G401.6 (cell line): ENCODE results near the gene DNM2.
"Not testable (repeated sequence)": the region's sequence is repeated elsewhere in the genome, so short reads cannot be mapped to it uniquely, and the experiment has no call there.

Source experiments
- FAIRE-seq: peaks from 2 replicates; lab custom pipeline; 2012; peaks lifted over from hg19 to GRCh38; lab: Jason Lieb, UNC

Gene DNM2

DNA sequence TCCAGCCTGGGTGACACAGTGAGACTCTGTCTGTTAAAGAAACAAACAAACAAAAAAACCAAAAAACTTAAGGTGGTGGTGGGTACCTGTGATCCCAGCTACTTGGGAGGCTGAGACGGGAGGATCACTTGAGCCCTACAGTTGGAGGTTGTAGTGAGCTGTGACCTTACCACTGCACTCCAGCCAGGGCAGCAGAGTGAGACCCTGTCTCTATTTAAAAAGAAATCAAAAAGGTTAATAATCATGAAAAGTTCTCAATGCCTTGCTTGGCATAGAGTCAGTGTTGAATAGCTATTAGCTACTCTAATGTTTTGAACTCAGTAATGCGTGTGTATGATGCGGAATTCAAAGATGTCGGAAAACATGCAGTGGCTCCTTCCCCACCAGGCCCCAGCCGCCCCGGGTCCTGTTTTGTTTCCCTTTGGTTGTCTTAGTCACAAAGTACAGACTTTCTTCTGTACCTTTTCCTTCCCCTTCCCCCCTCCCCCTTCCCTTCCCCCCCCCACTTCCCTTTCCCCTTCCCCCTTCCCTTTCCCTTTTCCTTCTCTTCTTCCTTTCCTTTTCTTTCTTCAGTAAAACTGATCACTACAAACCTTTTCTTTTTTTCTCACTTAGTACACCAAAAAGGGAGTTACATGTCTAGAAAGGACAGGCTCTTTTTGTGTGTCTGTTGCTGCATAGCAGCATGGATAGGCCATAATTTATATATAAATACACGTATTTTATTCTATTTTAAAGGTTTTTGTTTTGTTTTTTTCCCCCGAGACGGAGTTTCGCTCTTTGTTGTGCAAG, 35.2 kb downstream of the DNM2 start:
- no peak for FAIRE-seq

DNA sequence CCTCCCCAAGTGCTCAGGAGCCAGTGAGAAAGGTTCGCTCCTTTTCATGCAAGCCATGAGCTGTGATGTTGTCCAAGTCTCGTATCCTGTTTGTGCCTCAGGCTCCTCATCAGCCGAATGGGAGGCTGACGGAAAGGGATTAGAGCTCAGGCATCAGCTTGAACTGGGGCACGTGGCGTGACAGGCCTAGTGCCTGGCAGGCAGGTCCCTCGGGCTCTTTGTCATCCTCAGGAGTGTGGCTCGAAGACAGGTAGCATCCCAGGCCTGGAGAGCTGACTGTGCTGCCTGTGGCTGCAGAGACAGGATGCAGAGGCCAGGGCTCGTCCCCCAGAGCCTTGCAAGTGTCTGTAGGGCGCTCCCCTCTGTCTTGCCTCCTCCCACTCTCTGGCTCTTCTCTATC, 38.5 kb downstream of the DNM2 start:
- no peak for FAIRE-seq

DNA sequence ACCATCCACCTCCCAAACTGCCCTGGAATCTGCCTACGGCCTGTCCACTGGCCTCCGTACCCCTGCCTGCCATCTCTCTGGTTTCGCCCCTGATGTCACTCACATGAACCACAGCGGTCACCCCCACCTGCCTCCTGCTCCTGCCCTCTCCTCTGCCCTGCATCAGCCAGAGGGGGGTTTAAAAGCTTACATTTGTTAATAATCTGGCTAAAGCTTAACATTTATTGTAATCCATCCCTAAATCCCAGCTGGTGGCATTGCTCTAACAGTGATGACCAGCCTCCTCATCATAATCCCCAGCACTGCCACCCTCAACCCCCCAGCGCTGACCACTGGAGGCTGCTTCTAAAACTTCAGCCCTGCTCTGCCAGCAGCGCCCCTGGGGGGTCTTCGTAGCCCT, 38.9 kb downstream of the DNM2 start:
- no peak for FAIRE-seq

DNA sequence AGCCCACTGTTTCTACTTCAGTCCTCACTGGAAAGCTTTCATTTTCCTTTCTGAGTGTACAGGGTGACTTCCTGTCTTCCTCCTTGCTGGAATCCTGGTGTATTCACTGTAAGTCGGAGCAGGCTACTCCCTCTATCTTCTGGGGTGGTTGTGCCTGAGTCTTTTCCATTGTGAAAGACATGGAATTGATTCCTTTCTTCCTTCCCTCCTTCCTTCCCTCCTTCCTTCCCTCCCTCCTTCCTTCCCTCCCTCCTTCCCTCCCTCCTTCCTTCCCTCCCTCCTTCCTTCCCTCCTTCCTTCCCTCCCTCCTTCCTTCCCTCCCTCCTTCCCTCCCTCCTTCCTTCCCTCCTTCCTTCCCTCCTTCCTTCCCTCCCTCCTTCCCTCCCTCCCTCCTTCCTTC, 40.2 kb downstream of the DNM2 start:
- not testable (repeated sequence) for FAIRE-seq

DNA sequence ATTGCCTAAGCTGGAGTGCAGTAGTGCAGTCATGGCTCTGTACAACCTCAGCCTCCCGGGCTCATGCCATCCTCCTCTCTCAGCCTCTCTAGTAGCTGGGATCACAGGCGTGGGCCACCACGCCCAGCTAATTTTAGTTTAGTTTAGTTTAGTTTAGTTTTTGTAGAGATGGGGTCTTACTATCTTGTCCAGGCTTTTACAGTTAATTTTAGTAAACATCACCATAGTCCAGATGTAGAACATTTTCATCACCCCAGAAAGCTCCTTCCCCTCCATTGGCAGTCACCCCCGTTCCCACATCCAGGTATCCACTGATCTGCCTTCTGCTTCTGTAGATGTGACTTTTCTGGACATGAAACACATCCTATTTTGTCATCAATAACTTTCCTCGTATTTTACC, 41.1 kb downstream of the DNM2 start:
- no peak for FAIRE-seq

DNA sequence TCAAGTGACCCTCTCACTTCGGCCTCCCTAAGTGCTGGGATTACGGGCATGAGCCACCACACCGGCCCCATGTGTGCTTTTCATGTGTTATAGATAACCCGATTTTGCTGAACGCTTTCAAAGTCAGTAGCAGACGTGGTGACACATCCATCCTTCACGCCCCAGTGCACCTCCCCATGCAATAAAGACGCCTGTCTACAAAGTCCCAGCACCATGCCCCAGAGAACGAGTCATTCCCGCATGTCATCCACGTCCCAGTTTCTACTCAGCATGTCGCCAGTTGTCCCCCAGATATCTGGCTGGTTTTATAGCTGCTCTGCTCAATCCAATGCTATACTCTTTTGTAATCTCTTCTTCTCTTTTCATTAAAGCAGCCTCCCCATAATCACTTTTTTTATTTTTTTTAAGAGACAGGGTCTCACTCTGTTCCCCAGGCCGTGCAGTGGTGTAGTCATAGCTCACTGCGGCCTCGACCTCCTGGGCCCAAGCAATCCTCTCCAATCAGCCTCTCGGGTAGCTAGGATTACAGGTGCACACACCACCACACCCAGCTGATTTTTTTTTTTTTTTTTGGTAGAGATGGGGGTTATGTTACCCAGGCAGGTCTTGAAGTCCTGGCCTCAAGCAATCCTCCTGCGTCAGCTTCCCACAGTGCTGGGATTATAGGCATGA, 42.5 kb downstream of the DNM2 start:
- FAIRE-seq = no peak

DNA sequence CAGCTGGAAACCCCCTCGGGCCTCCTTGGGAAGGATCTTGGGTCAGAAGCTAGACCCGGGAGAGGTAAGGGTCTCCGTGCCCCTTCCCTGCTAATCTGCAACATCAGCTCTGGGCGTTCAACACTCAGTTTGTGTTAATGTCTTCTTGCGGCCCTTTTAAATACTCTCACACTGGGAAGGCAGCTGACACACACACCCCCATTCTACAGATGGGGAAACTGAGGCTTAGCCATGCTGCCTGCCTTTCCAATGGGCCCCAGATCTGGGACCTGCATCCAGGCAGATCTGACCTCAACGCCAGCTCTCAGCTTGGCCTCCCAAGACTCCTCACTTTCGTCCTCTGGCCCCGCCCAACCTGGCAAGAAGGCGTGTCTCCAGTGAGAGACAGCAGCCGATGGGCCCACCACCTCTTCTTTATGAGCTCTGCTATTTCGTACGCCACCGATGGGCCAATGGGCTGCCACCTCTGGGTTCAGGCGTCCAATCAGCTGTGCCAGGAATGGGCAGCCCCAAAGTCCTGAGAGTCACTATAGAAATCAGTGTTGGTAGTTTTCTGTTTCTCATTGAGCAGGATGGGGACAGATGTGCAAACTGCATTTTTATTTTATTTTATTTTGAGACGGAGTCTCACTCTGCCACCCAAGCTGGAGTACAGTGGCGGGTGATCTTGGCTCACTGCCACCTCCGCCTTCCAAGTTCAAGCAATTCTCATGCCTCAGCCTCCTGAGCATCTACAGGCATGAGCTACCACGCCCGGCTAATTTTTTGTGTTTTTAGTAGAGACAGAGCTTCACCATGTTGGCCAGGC, 43.8 kb downstream of the DNM2 start:
- FAIRE-seq = no peak

DNA sequence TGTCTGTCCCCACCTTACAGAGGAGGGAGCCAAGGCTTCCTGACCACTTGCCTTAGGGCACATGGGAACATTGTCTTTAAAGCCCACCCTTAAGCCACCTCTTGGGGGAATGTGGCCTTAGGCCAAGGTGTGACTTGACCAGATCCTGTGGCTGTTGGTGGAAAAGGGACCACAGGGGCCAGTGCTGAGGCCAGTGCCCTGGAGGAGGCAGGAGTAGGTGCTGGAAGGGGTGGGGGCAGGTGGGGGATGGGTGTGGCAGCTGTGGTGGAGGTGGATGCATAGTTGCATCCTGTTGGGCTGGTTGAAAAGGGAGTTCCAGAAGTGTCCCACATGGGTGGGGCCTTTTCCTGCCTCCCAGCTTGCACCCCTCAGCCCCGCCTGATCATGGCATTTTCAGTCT, 44.8 kb downstream of the DNM2 start:
- FAIRE-seq = no peak

DNA sequence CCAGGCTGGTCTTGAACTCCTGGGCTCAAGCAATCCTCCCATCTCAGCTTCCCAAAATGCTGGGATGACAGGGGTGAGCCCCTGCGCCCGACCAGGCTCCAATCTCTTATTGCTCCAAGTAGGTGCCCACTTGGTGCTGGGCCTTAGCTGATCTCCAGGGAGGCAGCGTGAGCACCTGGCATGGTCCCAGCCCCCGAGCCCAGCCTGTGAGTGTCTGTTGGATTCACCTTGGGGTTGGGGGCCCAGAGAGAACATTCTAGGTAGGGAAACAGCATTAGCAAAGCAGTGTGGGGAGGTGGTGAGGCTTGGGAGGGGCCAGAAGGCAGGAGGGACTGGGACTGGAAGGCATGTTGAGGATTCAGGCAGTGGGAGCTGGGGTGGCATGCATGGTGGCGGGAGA, 45.5 kb downstream of the DNM2 start:
- no peak for FAIRE-seq

DNA sequence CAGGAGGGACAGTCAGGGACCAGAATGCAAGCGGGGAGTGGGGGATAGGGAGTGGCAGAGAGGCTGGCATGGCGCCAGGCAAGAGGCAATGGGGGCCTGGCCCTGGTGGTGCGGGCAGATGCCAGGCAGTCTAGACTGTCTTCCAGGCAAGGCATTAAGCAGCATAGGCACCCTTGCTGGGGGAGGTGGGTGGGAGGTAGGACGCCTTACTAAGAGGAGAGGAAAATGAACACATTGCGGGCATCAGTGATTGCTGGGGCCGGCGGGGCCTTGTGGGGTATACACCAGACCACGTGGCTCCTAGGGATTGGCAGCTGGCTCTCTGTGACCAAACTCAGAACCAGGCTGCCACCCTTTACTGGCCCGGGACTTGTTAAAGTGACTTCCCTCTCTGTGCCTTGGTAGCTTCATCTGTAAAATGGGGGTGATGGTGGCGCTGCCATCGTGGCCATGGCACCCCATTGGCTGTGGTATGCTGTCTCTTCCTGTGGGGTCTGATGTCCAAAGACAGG, 46.0 kb downstream of the DNM2 start:
- no peak for FAIRE-seq

DNA sequence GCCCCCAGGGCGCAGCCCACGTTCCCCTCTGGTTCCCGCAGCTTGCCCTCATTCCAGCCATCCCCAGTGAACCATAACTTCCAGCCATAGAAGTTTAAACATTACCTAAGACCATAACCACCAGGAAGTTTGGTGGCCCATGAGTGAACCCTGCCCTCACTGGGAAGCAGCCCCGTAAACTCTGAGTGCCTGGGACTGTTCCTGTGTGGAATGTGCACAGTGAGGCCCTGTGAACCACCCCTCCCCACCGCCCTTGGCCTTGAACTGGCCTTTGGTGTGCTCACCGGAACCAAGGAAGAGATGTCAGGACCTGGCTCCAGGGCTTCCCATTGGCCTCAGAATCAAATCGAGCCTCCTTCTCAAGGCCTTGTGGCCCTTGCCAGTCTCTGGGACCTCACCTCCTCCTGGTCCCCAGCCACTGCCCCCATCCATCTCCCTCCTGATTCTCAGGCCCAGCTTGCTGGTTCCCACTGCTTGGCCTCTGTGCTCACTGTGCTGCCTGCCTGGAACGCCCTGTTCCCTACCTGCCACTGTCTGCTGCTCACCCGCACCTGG, 46.5 kb downstream of the DNM2 start:
- no peak for FAIRE-seq

DNA sequence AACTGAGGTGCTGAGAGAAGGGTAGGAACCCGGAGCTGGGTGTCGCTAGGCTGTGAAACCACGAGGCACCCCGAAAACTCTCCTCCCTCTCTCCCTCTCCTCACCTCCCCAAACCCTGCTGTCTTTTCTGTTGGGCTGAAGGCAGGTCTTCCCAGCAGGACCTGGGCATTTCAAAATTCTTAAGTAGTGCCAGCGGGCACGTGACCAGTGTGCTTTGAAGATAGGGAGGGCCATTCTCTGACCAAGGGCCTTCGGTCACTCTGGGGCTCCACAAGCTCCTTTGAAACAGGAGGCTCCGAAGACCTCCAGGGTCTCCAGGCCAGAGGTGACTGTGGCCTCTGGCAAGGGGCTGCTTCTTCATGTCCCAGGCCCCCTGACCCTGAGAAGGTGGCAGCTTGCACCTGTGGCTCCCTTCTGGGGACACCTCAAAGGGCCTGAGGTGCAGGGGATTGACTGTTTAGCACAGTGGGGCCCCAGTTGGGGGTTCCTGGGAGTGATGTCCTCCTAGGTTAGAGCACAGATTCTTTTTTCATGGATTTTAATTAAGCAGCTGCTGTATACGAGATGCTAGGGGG, 48.3 kb downstream of the DNM2 start:
- FAIRE-seq = no peak

DNA sequence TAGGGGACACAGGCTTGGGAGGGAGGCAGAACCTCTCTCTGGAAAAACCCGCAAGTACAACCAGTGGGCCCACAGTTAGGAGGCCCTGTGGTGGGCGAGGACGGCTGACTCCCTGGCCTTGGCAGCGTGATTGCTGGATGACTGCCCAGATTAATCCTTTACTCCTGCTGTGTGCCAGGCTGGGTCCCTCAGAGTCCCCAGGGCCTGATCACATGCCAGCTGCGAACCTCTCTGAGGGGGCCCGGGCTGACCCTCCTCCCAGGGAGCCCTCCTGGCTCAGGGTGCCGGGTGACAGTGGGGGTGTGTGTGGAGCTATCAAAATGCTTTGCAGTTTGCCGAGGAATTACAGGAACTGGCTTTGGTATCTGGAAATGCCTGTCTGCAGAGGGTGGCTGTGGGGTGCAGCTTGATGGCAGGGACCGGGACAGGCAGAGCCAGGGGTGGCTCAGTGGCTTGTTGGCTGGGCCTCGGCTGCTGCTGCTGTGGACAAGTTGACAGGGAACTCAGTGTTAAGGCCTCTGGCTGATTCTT, 48.9 kb downstream of the DNM2 start:
- FAIRE-seq = no peak

DNA sequence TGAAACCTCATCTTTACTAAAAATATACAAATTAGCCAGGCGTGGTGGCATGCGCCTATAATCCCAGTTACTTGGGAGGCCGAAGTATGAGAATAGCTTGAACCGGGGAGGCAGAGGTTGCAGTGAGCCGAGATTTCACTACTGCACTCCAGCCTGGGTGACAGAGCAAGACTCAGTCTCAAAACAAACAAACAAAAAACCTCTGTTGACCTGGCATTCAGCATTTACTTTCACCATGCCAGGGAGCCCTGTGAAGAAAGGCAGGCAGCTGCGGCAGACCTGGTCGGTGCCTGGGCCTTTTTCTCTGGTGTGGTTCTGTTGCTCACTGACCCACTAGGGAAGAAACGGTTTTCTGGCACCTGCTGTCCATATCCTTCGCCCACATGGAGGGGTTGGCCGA, 49.8 kb downstream of the DNM2 start:
- no peak for FAIRE-seq

DNA sequence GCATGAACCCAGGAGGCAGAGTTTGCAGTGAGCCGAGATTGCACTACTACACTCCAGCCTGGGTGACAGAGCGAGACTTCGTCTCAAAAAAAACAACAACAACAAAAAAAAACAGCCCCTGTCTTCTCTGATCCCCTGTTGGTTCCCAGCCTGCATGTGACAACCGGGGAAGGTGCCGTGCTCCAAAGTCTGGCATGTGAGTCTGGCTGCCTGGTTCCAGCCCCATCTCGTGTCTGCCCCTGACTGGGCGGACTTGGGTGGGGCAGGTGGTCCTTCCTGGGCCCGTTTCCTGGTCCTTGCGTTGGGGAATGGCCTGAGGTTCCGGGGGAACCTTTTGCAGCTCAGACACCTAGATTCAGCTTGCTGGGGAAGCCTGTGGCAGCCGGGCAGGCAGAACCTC, 50.5 kb downstream of the DNM2 start:
- no peak for FAIRE-seq

DNA sequence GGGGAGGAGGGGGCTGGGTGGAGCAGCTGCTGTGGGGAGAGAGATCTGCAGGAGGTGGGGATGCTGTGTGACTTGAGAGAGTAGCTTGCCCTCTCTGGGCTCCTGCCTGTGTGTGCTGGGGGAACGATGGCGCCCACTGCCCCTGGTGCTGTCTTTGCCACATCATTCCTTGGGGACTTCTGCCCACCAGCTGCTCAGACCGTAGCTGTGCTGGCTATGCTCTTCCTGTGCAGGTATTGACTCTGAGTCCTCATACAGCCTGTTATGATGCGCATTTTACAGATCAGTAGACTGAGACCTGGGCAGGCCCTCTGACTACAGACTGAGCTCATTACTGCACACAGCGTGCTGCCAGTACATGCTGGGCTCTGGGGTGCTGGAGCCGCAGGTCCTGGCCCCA, 51.1 kb downstream of the DNM2 start:
- FAIRE-seq = no peak

DNA sequence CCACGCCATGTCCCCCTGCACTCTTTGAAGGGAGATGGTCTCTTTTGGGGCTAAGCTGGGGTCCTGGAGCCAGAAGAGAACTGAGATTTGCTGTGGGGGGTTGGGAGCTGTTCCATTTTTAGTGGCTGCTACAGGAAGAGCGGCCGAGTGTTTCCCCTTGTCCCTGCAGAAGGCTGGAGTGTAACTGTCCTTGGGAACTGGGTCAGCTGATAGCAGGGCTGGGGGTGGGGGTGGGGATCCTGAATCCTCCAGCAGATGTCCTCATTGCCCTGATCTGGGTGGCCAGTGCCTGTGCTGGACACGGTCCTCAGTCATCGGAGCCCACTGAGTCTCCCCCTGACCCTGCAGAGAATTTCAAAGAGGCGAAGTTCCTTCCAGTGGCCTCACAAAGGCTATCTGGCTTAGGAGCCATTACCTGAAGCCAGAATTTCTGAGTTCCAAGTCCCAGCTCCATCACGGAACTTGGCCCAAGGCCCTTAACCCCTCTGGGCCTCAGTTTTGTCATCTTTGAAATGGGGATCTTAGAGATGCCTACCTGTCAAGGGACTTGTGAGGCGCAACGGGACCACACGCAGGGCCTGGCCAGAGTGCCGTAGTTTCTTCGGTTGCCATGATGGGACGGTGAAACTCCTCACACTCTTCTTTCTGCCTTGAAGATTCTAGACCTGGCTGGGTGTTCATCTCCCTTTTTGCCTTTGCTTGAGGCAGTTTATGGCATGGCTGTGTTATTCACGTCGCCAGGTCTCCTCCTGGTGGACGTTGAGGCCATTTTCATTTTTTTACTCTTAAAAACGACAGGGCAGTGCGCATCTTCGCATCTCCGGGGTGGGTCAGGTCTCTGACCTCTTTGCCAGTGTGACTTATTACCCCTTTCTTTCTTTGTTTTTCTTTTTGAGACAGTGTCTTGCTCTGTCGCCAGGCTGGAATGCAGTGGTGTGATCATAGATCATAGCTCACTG, 51.9 kb downstream of the DNM2 start:
- FAIRE-seq = no peak

DNA sequence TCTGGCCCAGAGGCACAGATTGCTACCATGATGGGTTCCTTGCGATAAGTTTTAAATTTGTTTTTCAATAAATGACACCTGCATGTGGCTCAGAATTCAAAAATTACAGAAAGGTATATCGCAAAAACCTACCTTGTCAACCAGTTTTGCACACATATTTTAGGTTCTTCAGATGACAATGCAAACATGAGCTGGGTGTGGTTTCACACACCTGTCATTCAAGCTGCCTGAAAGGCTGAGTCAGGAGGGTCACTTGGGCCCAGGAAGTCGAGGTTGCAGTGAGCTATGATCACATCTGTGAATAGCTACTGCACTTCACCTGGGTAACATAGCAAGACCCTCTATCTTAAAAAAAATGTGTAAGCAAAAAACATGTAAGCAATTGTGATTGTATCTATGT, 56.1 kb downstream of the DNM2 start:
- FAIRE-seq = no peak

DNA sequence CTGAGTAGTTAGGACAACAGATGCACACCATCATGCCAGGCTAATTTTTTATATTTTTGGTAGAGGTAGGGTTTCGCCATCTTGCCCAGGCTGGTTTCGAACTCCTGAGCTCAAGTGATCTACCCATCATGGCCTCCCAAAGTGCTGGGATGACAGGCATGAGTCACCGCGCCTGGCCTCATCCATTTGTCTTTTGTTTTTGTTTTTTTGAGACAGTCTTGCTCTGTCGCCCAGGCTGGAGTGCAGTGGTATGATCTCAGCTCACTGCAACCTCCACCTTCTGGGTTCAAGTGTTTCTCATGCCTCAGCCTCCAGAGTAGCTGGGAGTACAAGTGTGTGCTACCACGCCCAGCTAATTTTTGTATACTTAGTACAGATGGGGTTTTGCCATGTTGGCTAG, 57.0 kb downstream of the DNM2 start:
- FAIRE-seq = no peak

DNA sequence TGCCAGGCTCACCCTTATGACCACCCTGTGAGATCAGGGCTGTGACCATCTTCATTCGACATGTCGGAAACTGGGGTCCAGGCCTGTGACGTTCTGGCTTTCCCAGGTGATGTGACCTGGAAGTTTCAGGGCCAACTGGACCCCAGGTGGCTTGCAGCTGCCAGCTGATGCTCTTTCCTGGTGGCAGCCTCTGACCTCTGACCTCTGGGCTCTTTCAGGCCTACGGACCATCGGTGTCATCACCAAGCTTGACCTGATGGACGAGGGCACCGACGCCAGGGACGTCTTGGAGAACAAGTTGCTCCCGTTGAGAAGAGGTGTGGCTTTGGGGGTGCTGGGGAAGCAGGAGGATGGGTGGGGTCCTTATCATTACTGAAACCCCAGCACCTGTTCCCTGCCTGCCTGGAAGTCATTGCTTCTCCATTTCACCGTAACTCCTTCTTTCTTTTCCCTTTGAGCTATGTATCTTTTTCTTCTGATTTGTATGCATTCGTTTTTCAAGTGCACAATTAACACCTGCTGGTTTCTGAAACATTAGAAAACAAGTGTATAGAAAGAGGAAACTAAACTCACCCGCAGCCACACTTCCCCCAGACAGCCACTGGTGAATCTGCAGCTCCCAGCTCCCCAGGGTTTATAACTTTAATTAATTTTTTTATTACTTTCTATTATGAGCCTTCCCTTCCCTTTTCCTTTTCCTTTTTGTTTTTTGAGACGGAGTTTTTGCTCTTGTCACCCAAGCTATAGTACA, 59.2 kb downstream of the DNM2 start:
- FAIRE-seq = no peak
